ENCODE measurements around the gene KANK4.

Gene KANK4

DNA sequence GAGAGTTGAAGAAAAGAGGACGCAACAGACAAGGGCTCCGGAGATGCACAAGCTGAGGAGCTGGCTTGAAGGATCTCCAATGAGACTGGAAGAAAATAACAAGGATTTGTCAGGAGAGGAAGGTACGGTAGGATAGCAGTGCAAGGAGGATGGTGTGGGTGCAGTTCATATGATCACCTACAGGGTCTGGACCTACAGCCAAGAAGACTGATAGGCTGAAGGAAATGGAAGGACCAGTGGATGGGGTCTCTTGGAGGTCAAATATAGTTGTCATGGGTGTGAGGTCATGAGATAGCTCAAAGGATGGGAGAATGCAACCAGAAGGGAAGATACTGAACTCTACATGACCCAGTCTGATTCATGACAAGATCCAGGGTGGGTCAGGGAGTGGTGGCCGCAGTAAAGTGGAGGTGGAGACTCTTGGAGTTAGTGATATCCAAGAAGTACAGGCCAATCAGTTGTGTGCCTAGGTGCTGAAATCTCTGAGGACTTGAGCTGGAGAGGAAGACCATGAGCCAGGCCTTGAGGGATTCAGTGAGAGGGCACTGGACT is 15.3 kb upstream of the KANK4 start:
- Histone ChIP-seq H4K20me1 (ENCODE audit: low read depth, low read length) (no peaks in the 10 kb centered on the region), H3K4me3 (ENCODE audit: insufficient read depth, low read length, poor library complexity, severe bottlenecking) (no peak overlapping the region), H2AFZ (ENCODE audit: low read depth, low read length, severe bottlenecking) (no peak overlapping the region), H3K9me2 (replicated peaks; ENCODE audit: insufficient read depth, low read length) (no peaks in the 10 kb centered on the region), H3K9ac (ENCODE audit: low read length) (no peak overlapping the region), H3F3A (ENCODE audit: insufficient read depth) (no peaks in the 10 kb centered on the region), H3K4me2 (ENCODE audit: low read depth, low read length, poor library complexity, severe bottlenecking) (no peak overlapping the region), H3K36me3 (ENCODE audit: low read length) (no peaks in the 10 kb centered on the region), H3K27me3 (ENCODE audit: low read length) (no peaks in the 10 kb centered on the region), H3K27ac (ENCODE audit: low read depth, low read length) (no peak overlapping the region), H3K79me2 (ENCODE audit: insufficient read depth, low read length) (no peaks in the 10 kb centered on the region), H3K9me3 (ENCODE audit: insufficient read depth, low read length) (no peaks in the 10 kb centered on the region)
- no peak for TF ChIP-seq EZH2phosphoT487 (conservative IDR thresholded peaks at IDR 0.05; ENCODE audit: low read length)
- TF ChIP-seq, protein P1, sequence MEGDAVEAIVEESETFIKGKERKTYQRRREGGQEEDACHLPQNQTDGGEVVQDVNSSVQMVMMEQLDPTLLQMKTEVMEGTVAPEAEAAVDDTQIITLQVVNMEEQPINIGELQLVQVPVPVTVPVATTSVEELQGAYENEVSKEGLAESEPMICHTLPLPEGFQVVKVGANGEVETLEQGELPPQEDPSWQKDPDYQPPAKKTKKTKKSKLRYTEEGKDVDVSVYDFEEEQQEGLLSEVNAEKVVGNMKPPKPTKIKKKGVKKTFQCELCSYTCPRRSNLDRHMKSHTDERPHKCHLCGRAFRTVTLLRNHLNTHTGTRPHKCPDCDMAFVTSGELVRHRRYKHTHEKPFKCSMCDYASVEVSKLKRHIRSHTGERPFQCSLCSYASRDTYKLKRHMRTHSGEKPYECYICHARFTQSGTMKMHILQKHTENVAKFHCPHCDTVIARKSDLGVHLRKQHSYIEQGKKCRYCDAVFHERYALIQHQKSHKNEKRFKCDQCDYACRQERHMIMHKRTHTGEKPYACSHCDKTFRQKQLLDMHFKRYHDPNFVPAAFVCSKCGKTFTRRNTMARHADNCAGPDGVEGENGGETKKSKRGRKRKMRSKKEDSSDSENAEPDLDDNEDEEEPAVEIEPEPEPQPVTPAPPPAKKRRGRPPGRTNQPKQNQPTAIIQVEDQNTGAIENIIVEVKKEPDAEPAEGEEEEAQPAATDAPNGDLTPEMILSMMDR (IDR thresholded peaks at IDR 0.05; ENCODE audit: insufficient read depth, low read length, poor library complexity, severe bottlenecking), result no peak

- Histone ChIP-seq H3F3A (ENCODE audit: insufficient read depth) (no peaks in the 10 kb centered on the region), H3K4me3 (ENCODE audit: insufficient read depth, low read length, poor library complexity, severe bottlenecking) (no peak overlapping the region), H3K9me3 (ENCODE audit: insufficient read depth, low read length) (no peaks in the 10 kb centered on the region), H4K20me1 (ENCODE audit: low read depth, low read length) (no peaks in the 10 kb centered on the region), H3K9me2 (replicated peaks; ENCODE audit: insufficient read depth, low read length) (no peaks in the 10 kb centered on the region), H3K4me2 (ENCODE audit: low read depth, low read length, poor library complexity, severe bottlenecking) (no peak overlapping the region), H3K9ac (ENCODE audit: low read length) (no peak overlapping the region), H3K27me3 (ENCODE audit: low read length) (no peaks in the 10 kb centered on the region), H3K27ac (ENCODE audit: low read depth, low read length) (no peak overlapping the region), H2AFZ (ENCODE audit: low read depth, low read length, severe bottlenecking) (no peak overlapping the region), H3K79me2 (ENCODE audit: insufficient read depth, low read length) (no peaks in the 10 kb centered on the region), H3K36me3 (ENCODE audit: low read length) (no peaks in the 10 kb centered on the region)
- TF ChIP-seq, protein P1 (IDR thresholded peaks at IDR 0.05; ENCODE audit: insufficient read depth, low read length, poor library complexity, severe bottlenecking), result no peak
- no peak for TF ChIP-seq EZH2phosphoT487 (conservative IDR thresholded peaks at IDR 0.05; ENCODE audit: low read length)
These were observed 14.2 kb upstream of the KANK4 start for GRCh38 chr1:62333441-62333840.

GRCh38 chr1:62327360-62328055 is 8.3 kb upstream of the KANK4 start:
- Histone ChIP-seq H3K4me2 (ENCODE audit: low read depth, low read length, poor library complexity, severe bottlenecking) (no peak overlapping the region), H3K79me2 (ENCODE audit: insufficient read depth, low read length) (no peaks in the 10 kb centered on the region), H2AFZ (ENCODE audit: low read depth, low read length, severe bottlenecking) (no peak overlapping the region), H3K4me3 (ENCODE audit: insufficient read depth, low read length, poor library complexity, severe bottlenecking) (no peak overlapping the region), H3K9me3 (ENCODE audit: insufficient read depth, low read length) (no peaks in the 10 kb centered on the region), H3K9me2 (replicated peaks; ENCODE audit: insufficient read depth, low read length) (no peaks in the 10 kb centered on the region), H3K9ac (ENCODE audit: low read length) (no peak overlapping the region), H3K27me3 (ENCODE audit: low read length) (no peaks in the 10 kb centered on the region), H3K36me3 (ENCODE audit: low read length) (no peaks in the 10 kb centered on the region), H4K20me1 (ENCODE audit: low read depth, low read length) (no peaks in the 10 kb centered on the region), H3F3A (ENCODE audit: insufficient read depth) (no peaks in the 10 kb centered on the region), H3K27ac (ENCODE audit: low read depth, low read length) (no peak overlapping the region)
- TF ChIP-seq, protein P1 (IDR thresholded peaks at IDR 0.05; ENCODE audit: insufficient read depth, low read length, poor library complexity, severe bottlenecking), result no peak
- no peak for TF ChIP-seq EZH2phosphoT487 (conservative IDR thresholded peaks at IDR 0.05; ENCODE audit: low read length)

Measured in SU-DHL-6 (cell line).